GM21381 (cell line): Measurements from ENCODE around the gene SIAH3.

Source experiments
- ATAC-seq: cut with Tn5 transposase; IDR thresholded peaks from one replicate; pipeline ENCODE4 v1.9.1; 2021; ENCODE audit warnings: mild to moderate bottlenecking, moderate library complexity; ENCODE audit not compliant: unreplicated experiment

The SIAH3 gene

DNA sequence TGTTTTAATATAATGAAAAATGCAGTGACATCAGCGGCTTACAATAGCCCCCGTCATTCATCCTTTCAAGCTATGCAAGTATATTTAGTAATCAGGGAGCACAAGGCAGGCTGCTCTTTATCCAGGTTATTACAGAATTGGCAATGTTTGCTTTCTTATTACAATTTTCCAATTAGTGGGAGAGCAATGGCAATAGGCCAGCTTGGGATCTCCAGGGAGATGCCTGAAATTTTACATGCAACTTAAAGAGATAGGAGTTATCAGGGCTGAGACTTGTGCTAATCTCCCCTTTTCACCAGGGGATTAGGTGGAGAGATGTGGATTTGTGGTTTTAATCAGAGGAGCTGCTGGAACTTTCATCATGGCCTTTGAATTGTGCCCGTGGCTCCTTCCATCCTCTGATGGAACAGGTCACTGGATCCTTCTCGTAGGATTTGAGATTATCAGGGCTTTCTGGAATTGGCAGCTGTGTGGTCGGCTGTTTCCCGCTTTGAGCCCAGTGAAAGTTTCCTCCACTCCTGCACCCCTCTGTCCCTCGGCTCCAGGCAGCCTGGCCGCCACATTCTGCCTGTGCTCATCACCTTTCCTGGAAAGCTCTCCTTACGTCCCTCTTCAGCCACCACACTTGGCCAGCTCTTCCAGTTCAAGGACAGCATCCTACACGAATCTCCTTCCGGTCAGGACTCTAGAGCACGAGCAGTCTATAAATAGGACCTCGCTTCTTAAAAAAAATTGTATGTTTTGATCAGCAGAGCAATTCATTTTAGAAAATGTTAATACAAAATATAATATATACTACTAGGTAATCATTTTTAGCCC, 102.4 kb downstream of the SIAH3 start:
- no peak for ATAC-seq

DNA sequence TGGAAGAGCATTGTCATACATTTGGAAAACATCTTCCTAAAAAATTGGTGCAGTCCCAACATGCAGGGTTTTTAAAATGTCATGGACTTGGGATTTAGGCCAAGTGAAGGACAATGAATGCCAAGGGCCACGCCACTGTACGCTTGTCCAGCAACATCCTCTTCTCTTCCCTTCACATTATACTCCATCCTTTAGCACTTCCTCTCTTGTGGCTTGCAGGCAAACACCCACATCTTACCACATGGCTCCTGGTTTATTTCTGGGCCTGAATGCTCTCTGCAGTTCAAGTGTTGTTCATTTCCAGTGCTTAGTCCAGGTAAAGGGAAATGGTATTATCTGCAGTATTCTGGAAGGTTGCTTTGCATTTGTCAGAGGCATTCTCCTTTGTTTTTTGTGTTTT, 104.5 kb downstream of the SIAH3 start:
- ATAC-seq: no peak

DNA sequence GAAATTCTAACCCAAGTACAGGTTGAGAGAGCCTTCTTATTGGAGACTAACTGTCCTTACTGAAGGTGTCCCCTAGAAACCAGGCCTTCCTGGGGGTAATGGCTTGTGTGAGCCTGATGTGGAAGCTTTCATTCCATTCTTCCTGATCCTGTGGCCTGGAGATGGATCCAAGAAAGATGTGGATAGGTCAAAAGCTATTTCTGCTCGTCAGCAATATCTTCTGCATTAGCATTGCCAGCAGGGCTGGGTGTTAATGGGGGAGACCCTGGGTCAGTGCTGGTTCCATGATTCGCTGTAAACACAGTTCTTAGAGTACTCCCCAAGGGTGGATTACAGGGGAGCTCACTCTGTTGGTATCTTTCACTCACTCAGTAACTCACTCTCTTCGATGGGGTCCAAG, 106.6 kb downstream of the SIAH3 start:
- ATAC-seq: no peak

DNA sequence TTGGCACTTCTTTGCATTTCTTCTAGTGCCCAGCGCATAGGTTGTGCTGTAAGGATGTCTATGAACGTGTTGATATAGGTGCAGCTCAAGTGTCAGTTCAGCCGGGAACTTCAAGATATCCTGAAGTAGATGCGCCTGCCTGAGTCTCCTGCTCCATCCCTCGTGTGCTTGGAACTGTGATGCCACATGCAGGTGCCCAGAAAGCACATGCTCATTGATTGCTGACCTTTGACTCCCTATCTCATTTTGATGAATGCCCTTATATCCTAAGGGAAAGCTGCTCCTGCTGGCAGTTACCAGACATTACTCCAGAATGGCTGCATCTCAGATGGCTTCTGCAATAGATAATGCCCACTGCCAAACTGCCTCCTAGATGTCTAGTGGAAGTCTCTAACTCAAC, 108.6 kb downstream of the SIAH3 start:
- ATAC-seq: no peak

DNA sequence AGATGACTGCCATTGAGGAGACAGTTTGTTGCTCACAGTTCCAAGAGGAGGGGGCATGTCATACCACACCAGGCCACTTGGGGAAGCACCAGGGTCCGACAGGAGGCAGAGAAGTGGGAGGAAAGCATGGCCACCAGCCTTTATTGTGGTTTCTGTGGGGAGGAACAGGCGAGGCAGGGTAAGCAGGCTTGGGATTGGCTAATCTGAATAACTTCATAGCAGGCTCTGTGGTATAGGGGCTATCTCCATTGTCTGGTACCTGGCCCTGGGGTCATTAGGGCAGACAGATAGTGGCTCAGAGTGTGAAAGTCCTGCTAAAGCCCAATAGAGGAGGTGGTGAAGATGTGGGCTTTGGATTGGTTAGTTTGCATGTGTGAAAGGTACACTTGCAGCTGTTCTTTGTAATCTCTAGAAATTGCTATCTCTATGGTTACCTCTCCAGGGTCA, 114.0 kb downstream of the SIAH3 start:
- no peak for ATAC-seq

DNA sequence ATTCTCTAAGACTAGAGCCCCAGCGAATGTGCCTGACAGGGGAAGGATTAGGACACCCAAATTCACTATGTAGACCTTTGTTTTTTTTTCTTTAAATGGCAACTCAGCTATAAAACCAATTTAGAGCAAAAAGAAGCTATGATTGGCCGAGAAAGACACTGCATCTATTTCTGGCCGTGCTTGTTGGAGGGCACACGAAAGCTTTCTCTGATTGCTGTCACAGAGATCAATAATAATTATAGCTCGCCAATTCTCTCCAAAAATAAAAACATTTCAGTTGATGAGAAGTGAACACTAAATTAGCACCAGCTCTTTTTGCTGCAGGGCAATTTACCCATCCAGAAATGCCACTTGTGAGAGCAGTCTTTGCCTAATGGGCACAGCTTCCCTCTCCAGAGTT, 118.2 kb downstream of the SIAH3 start:
- no peak for ATAC-seq

DNA sequence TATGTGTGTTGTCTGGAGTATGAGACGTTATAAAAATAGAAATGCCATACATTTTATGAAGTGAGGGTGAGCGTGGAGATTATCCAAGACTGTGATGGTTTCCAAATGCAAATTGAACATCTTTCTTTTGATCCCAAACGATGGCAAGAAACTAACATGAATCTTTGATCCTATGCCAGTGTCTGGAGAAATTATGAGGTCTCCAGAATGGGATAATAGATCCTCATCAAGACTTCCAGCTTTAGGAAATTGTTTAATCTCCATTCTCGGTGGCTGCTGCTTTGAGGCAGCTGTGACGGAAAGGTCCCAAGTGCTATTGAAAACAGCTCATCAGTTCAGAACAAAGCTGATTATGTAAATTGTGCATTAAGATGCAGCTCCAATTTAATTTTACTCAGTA, 118.6 kb downstream of the SIAH3 start:
- ATAC-seq: no peak

DNA sequence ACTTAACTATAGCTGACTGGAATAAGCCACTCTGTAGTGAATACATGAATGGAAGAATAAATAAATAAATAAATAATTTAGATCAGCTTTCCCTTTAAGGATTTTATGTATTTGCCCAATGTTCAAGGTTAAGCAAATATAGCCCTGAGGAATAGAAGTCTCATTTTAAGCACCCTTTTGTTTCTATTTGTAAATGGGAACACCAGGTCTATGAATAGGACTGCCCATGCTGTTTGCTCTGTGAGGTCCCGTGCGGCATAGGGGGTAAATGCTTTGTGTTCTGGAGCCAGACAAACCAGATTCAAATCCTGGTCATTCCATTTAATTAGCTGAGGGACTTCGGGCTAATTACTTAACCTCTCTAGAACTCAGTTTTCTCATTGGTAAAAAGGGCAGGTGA, 120.1 kb downstream of the SIAH3 start:
- ATAC-seq: no peak

DNA sequence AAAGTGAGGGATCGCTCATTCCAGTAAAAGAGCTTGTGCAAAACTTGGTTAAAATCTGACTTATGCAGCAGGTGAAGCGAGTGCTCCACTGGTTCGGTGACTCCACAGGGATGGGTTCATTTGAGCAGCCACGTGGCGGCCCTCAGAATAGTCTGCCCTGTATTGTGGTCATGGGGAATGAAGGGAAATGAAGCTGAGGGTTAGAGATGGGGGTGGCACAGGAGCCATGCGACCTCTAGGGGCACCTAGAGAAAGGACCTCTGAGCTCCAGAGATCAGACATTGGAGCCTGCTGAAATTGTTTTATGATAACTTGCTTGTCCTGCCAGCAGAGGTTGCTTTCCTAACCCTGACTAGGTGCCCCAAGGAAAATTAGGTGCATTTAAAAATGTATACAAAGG, 122.8 kb downstream of the SIAH3 start:
- no peak for ATAC-seq
